ENCODE measurements around the gene GPR61.
A peak's percentile ranks its signal among the peaks of the same experiment; 100 is the strongest.

The GPR61 gene

GRCh38 chr1:109539676-109540075, at the start of gene GPR61:
Gene GPR61, plus strand, starts transcription at chr1:109539872. Its CDS starts 3,151 bp downstream, at chr1:109543023.
- no peak for DNase-seq

DNA sequence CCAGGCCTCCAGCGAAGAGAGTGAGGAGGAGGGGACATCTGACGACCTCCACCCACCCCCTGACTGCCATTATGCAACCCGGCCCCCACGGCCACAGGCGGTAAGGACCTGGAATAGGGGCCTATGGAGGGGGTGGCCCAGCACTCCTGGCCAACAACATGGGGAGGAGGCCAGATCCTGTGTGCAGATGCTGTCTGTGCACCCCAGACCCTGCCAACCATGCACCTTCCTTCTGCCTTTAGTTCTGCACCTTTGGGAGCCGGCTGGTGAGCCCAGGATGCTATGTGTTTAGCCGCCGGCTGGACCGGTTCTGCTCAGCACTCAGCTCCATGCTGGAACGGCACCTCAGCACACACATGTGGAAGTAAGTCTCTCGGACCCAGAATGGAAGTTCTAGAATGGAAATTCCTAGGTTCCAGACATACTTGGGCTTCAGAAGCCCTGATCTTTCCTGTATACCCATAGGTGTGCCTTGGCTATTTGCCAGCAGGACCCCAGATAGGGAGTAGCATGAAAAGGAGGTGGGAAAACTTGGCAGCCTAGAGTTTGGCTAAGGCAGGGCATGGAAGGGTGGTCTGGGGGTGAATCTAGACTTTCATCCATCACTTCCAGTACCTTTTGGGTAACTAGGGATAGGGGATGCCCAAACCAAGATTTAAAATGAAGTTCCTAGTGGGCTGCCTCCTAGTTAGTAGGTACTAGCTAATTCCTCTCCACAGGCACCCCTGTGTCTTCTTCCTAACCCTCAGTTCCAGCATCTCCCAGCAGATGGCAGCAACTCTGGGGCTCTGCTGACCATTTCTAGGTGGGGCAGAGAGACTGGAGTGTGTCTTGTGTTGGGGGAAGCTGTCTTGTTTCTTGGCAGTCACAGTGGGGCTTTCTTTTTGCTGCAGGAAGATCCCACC, 49.4 kb upstream of the GPR61 start:
- DNase-seq = peak; percentile 88

DNA sequence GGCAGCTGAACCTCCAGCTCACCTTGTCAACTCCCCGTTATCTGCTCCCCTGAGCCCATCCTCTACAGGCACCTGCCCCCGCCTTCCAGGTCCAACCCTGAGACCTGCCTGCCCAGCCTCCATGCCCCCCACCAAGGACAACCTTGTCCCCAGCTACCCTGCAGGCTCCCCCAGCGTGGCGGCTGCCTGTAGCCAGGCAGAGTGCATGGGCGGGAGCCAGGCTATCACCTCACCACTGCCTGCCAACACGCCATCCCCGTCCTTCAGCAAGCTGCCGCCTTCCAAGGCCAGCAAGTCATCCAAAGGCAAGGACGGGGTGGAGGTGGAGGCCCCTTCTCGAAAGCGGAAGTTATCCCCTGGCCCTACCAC, 48.8 kb upstream of the GPR61 start:
- no peak for DNase-seq

DNA sequence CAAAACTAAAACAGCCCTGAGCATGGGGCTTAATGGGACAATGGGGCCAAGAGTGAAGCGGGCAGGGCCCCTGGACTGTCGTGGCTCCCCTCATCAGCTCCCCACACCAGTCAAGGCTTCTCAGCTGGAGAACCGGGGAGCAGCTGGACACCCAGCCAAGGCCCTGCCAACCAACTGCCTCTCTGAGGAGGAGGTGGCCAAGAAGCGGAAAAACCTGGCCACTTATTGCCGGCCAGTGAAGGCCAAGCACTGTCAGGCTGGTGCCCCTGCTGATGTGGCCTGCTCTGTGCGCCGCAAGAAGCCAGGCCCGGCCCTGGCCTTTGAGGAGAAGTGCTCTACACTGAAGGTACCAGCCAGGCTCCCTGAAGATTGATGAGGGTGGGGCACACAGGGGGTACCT, 48.3 kb upstream of the GPR61 start:
- no peak for DNase-seq

DNA sequence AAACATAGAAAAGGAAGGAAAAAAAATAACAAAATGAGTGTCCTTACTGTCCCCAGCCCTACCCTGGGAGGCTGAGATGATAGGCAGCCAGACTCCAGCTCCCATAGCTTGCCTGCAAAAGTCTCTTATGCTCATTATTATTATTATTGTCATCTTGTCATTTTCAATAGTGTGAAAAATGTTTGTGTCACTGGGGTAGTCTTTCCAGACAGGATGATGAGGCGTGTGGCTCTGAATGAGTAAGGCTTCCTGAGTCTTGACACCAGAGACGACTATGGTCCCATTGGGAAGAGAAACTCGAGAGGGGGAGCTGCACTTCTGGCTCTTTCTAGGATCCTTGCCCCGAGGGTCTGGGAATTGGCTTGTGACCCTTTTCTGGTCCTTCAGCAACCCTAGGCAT, 46.9 kb upstream of the GPR61 start:
- DNase-seq = no peak

- no peak for DNase-seq
Observed at GRCh38 chr1:109493227-109493626, 46.4 kb upstream of the GPR61 start.

DNA sequence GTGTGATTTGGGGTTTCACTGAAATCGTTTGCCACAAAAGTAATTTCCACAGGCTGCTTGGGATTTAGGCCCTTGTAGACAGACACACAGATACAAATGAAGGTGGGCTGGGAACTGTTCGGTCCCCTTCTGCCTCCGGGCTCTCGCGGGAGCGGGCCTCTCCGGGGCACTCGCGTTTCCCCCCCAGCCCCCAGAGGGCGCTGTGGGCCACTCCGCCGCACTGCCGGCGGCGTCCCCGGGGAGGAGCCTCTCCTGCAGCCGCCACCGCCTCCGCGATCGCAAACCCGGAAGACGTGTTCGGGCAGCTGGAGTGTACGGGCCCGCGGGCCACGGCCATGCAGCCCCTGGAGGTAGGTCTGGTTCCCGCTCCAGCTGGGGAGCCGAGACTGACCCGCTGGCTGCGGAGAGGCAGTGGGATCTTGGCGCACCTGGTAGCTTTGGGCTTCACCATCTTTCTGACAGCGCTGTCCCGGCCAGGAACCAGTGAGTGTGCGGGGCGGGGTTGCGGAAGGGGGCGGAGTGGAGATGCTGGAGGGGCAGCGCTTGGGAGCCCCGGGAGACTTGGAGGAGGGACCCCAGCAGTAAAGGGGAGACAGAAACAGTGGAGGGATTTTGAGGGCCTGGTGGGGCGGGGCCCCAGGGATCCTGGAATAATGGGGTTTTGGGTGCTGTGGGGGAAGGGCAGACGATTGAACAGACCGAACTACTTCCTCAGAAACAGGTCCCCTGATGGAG, 45.7 kb upstream of the GPR61 start, which contains the start of gene CYB561D1:
Gene CYB561D1 (plus strand): TSS at position 290 of the 735 bp plus-strand sequence. CDS start 46 bp downstream, at position 336.
- peak; percentile 98 for DNase-seq

DNA sequence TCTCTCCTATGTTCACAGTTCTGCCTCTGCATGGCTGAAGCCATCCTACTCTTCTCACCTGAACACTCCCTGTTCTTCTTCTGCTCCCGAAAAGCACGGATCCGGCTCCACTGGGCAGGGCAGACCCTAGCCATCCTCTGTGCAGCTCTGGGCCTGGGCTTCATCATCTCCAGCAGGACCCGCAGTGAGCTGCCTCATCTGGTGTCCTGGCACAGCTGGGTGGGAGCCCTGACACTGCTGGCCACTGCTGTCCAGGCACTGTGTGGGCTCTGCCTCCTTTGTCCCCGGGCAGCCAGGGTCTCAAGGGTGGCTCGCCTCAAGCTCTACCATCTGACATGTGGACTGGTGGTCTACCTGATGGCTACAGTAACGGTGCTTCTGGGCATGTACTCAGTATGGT, 43.9 kb upstream of the GPR61 start:
- no peak for DNase-seq

GRCh38 chr1:109497449-109498160, 42.1 kb upstream of the GPR61 start:
- DNase-seq = no peak

DNA sequence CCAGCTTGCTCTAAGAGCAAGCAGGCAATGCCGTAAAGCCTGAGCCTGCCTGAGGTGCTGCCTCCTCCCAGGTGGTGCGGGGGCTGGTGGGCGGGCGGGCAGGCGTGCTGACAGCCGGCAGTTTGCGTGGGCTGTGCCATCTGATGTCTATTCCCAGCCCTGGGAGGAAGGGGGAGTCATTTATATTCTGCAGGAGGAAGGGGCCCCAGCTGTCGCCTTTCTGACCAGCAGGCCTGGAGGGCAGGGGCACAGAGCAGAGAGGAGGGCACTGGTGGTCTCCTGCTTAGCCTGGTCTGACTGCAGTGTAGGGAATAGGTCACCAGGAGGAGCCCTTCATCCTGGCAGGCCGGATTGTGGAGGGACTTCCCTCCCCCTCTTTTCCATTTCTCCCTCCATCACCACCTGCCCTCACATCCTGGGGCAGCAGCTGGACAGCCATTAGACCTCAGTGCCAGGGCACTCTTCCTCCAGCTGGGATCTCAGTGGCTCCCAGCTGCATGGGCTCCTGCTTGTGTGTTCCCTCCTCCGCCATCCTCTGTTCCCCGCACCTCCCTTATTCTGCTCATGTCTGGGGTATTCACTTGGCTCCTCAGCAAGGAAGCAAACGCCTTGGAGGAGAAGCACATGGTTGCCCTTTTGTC, 41.4 kb upstream of the GPR61 start:
- no peak for DNase-seq

GRCh38 chr1:109499081-109499480, 40.6 kb upstream of the GPR61 start:
- DNase-seq = no peak

GRCh38 chr1:109499661-109500536, 39.8 kb upstream of the GPR61 start:
- DNase-seq = peak; percentile 79

GRCh38 chr1:109500941-109501381, 38.7 kb upstream of the GPR61 start:
- no peak for DNase-seq

GRCh38 chr1:109501644-109502363, 37.9 kb upstream of the GPR61 start:
- no peak for DNase-seq

GRCh38 chr1:109502364-109502851, 37.3 kb upstream of the GPR61 start:
- DNase-seq = no peak

DNA sequence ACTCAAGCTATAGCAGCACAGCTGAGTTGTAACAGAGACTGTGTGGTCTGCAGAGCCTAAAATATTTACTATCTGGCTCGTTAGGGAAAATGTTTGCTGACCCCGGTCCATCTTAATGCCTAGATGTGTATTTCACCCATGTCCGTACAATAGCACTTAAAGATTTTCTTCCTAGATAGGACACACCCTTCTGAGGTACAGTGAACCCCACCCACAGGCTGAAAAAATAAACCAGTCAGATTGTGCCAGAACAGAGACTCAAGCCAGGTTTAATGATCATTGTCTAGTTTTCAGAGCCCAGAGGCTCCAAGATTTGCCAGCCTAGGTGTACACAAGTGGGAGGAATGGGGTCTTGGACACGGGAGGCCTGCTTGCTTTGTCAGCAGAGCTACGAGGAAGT, 35.7 kb upstream of the GPR61 start:
- no peak for DNase-seq

- no peak for DNase-seq
Observed at GRCh38 chr1:109504974-109505373, 34.7 kb upstream of the GPR61 start.

- DNase-seq = no peak
Observed at GRCh38 chr1:109508001-109508872, 31.4 kb upstream of the GPR61 start.

GRCh38 chr1:109508873-109509175, 30.8 kb upstream of the GPR61 start:
- DNase-seq = no peak

Data from activated CD8-positive, alpha-beta memory T cell treated with anti-CD3 and anti-CD28 coated beads for 24 hours (primary cell).